GM18511 (cell line): ENCODE data around the gene PTPRD.

Source experiments
- ATAC-seq: cut with Tn5 transposase; IDR thresholded peaks from one replicate; pipeline ENCODE4 v1.9.1; 2021; ENCODE audit warnings: mild to moderate bottlenecking, moderate library complexity; ENCODE audit not compliant: unreplicated experiment

The PTPRD gene

GRCh38 chr9:8569823-8570222 lies 2043.0 kb downstream of the PTPRD start:
- ATAC-seq: no peak

- no peak for ATAC-seq
These were observed 2044.7 kb downstream of the PTPRD start for GRCh38 chr9:8567963-8568579.

GRCh38 chr9:8564960-8565359 lies 2047.8 kb downstream of the PTPRD start:
- ATAC-seq: no peak

- no peak for ATAC-seq
These were observed 2052.0 kb downstream of the PTPRD start for GRCh38 chr9:8560560-8561525.

- ATAC-seq: no peak
These were observed 2054.6 kb downstream of the PTPRD start for GRCh38 chr9:8558176-8558575.

GRCh38 chr9:8555762-8556500 lies 2056.9 kb downstream of the PTPRD start:
- ATAC-seq: no peak

- ATAC-seq: no peak
These were observed 2059.4 kb downstream of the PTPRD start for GRCh38 chr9:8553444-8553843.

- ATAC-seq: no peak
These were observed 2060.1 kb downstream of the PTPRD start for GRCh38 chr9:8552732-8553131.

- ATAC-seq: no peak
These were observed 2063.6 kb downstream of the PTPRD start for GRCh38 chr9:8549214-8549613.

GRCh38 chr9:8543219-8543618 lies 2069.6 kb downstream of the PTPRD start:
- no peak for ATAC-seq

GRCh38 chr9:8542537-8542936 lies 2070.3 kb downstream of the PTPRD start:
- ATAC-seq: no peak

GRCh38 chr9:8539681-8540197 lies 2073.1 kb downstream of the PTPRD start:
- no peak for ATAC-seq

- ATAC-seq: no peak
These were observed 2076.0 kb downstream of the PTPRD start for GRCh38 chr9:8536845-8537244.

GRCh38 chr9:8534828-8535227 lies 2078.0 kb downstream of the PTPRD start:
- no peak for ATAC-seq

- ATAC-seq: no peak
These were observed 2079.1 kb downstream of the PTPRD start for GRCh38 chr9:8533681-8534080.

GRCh38 chr9:8531826-8532415 lies 2080.9 kb downstream of the PTPRD start:
- ATAC-seq: no peak

GRCh38 chr9:8521112-8521511 lies 2091.7 kb downstream of the PTPRD start:
- ATAC-seq: no peak

GRCh38 chr9:8515748-8516147 lies 2097.1 kb downstream of the PTPRD start:
- no peak for ATAC-seq

GRCh38 chr9:8514760-8515159 lies 2098.0 kb downstream of the PTPRD start:
- no peak for ATAC-seq

GRCh38 chr9:8508671-8509290 lies 2104.0 kb downstream of the PTPRD start:
- no peak for ATAC-seq
